ENCODE measurements around the gene SEPTIN1.

DNA sequence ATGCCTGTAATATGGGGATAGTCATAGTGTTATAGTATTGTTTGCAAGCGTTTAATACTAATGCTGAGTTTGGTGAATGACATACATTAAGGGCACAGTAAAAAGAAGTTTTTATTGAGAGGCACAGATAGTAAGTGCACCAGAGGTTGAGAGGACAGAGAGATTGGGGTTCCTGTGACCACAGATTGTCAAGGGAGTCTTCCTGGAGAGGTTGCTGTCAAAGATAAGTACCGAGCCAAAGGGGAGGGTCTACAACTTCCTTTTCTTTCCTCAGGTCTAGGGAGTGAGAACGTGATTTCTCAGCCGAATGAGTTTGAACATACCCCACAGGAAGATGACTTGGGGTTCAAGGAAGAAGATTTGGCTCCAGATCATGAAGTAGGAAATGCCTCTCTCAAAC, 14.7 kb upstream of the SEPTIN1 start:
- TF ChIP-seq POLR2A (IDR thresholded peaks at IDR 0.05; ENCODE audit: low read length) (no peak), GATA1 (IDR thresholded peaks at IDR 0.05; ENCODE audit: low read depth, low read length) (no peak)

All from erythroblast (primary cell).